A549 (cell line): ENCODE measurements around the gene PUS3. TPM values are rescaled to one million over a fixed set of nuclear protein-coding genes. Genes with fewer than 3 reads are reported as not detected.

Experiments used
- ATAC-seq, 2 experiments: fragments of 200-7000 bp in 1 of 2; fragments of >200 bp in 1 of 2; cut with Nextera tagmentation in 1 of 2; cut with Tn5 transposase in 1 of 2; 3 replicates each; pipeline versions ENCODE4 v1.8.0 to v1.9.1; 2018 to 2020; ENCODE audit warnings: mild to moderate bottlenecking in 1 of 2, moderate library complexity in 1 of 2
- CTCF ChIA-PET: fragments of 300-600 bp; sonication (Branson Sonifier 250); formaldehyde crosslinking; extraction: SDS; loops from one replicate; lab custom pipeline; 2021; ENCODE audit warnings: antibody characterized with exemption, inconsistent platforms; lab: Yijun Ruan, JAX
- POLR2A ChIA-PET: fragments of 350-600 bp; formaldehyde crosslinking; extraction: SDS; loops from one replicate; lab custom pipeline; 2021; ENCODE audit warnings: antibody characterized with exemption, inconsistent platforms; lab: Yijun Ruan, JAX
- DNase-seq, 2 experiments: peaks; one replicate each; pipeline versions ENCODE4 v3.0.0 to v3.0.0-alpha.2; 2011 to 2016; ENCODE audit warnings: low read depth in 1 of 2, low spot score in 1 of 2
- FAIRE-seq: peaks from 2 replicates; lab custom pipeline; 2011; peaks lifted over from hg19 to GRCh38; lab: Jason Lieb, UNC
- H3K27ac ChIP-seq, 2 experiments: fragments of >200 bp; sonication (Bioruptor Twin); formaldehyde crosslinking; 3 replicates each; pipeline ENCODE4 v1.5.1; 2016 to 2017
- H3K4me1 ChIP-seq: fragments of >200 bp; sonication (Bioruptor Twin); formaldehyde crosslinking; 3 replicates; pipeline ENCODE4 v1.6.1; 2016
- H3K4me2 ChIP-seq: fragments of >200 bp; sonication (Bioruptor Twin); formaldehyde crosslinking; 3 replicates; pipeline ENCODE4 v1.6.1; 2016
- H3K4me3 ChIP-seq: fragments of >200 bp; sonication (Bioruptor Twin); formaldehyde crosslinking; 3 replicates; pipeline ENCODE4 v1.5.1; 2016
- H3K9me3 ChIP-seq: fragments of >200 bp; sonication (Bioruptor Twin); formaldehyde crosslinking; 3 replicates; pipeline ENCODE4 v1.6.1; 2016
- ATOH8 ChIP-seq: fragments of 250-450 bp; sonication (Bioruptor Pico); IDR thresholded peaks from 2 replicates; pipeline ENCODE4 v1.5.0; 2020; ENCODE audit warnings: low read depth, mild to moderate bottlenecking, moderate library complexity
- CEBPB ChIP-seq, 2 experiments: fragments of >200 bp in 1 of 2; sonication (Bioruptor Twin) in 1 of 2; formaldehyde crosslinking in 1 of 2; IDR thresholded peaks; 2 replicates each; pipeline ENCODE4 v1.6.1; 2012 to 2016
- EHF ChIP-seq: fragments of 250-450 bp; sonication (Bioruptor Pico); IDR thresholded peaks from 2 replicates; pipeline ENCODE4 v1.5.0; 2020; ENCODE audit warnings: mild to moderate bottlenecking
- EHMT2 ChIP-seq: fragments of 200-600 bp; sonication (generic); IDR thresholded peaks from 2 replicates; pipeline ENCODE4 v1.6.1; 2016; ENCODE audit warnings: antibody characterized with exemption, low read depth, mild to moderate bottlenecking, moderate library complexity
- ELK1 ChIP-seq: fragments of 150-350 bp; IDR thresholded peaks from 2 replicates; pipeline ENCODE4 v1.6.1; 2014; ENCODE audit warnings: low read depth, mild to moderate bottlenecking, low read length
- ESRRA ChIP-seq: fragments of 150-350 bp; IDR thresholded peaks from 2 replicates; pipeline ENCODE4 v1.6.1; 2014; ENCODE audit warnings: mild to moderate bottlenecking, low read length, borderline replicate concordance
- GATA3 ChIP-seq: IDR thresholded peaks from 2 replicates; pipeline ENCODE4 v1.6.1; 2012; ENCODE audit warnings: borderline replicate concordance
- HDAC2 ChIP-seq: fragments of 200-600 bp; sonication (generic); IDR thresholded peaks from 2 replicates; pipeline ENCODE4 v1.6.1; 2016
- HMGXB4 ChIP-seq: fragments of 250-450 bp; sonication (Bioruptor Pico); IDR thresholded peaks from 2 replicates; pipeline ENCODE4 v1.5.0; 2021; ENCODE audit warnings: mild to moderate bottlenecking, moderate library complexity, borderline replicate concordance
- HOXB13 ChIP-seq: fragments of 250-450 bp; sonication (Bioruptor Pico); IDR thresholded peaks from 2 replicates; pipeline ENCODE4 v1.5.0; 2020; ENCODE audit warnings: low read depth, mild to moderate bottlenecking, moderate library complexity
- HOXB5 ChIP-seq: fragments of 250-450 bp; sonication (Bioruptor Pico); IDR thresholded peaks from 2 replicates; pipeline ENCODE4 v1.5.0; 2020; ENCODE audit warnings: mild to moderate bottlenecking, moderate library complexity
- JUN ChIP-seq, 2 experiments: fragments of >200 bp; sonication (Bioruptor Twin); formaldehyde crosslinking; IDR thresholded peaks; 2 replicates in 1 of 2; 3 replicates in 1 of 2; pipeline ENCODE4 v1.6.1; 2016 to 2017
- KDM1A ChIP-seq: fragments of 200-600 bp; sonication (generic); IDR thresholded peaks from 2 replicates; pipeline ENCODE4 v1.6.1; 2016; ENCODE audit warnings: low read depth, mild to moderate bottlenecking
- MAZ ChIP-seq: fragments of 150-350 bp; IDR thresholded peaks from 2 replicates; pipeline ENCODE4 v1.6.1; 2014; ENCODE audit warnings: antibody characterized with exemption, low read depth, low read length, borderline replicate concordance
- PBX3 ChIP-seq: IDR thresholded peaks from 2 replicates; pipeline ENCODE4 v1.6.1; 2012
- POLR2A ChIP-seq: IDR thresholded peaks from 2 replicates; pipeline ENCODE4 v1.6.1; 2012; ENCODE audit warnings: mild to moderate bottlenecking, low read length
- POLR2AphosphoS2 ChIP-seq: conservative IDR thresholded peaks from 2 replicates; pipeline ENCODE4 v1.6.1; 2012; ENCODE audit warnings: low read length, improper control_type of control experiment, inconsistent platforms
- RARB ChIP-seq: fragments of 250-450 bp; sonication (Bioruptor Pico); IDR thresholded peaks from 2 replicates; pipeline ENCODE4 v1.8.0; 2021; ENCODE audit warnings: mild to moderate bottlenecking, moderate library complexity
- RCOR1 ChIP-seq: fragments of 150-350 bp; IDR thresholded peaks from 2 replicates; pipeline ENCODE4 v1.6.1; 2014; ENCODE audit warnings: antibody characterized with exemption, low read length, low read depth
- REST ChIP-seq: fragments of 200-600 bp; sonication (generic); IDR thresholded peaks from 2 replicates; pipeline ENCODE4 v1.6.1; 2016; ENCODE audit warnings: antibody characterized with exemption, mild to moderate bottlenecking, moderate library complexity
- SREBF2 ChIP-seq: fragments of 450-650 bp; IDR thresholded peaks from 2 replicates; pipeline ENCODE4 v1.6.1; 2014; ENCODE audit warnings: mild to moderate bottlenecking, moderate library complexity
- TFCP2L1 ChIP-seq: fragments of 250-450 bp; sonication (Bioruptor Pico); IDR thresholded peaks from 2 replicates; pipeline ENCODE4 v1.5.0; 2021; ENCODE audit warnings: mild to moderate bottlenecking
- ZNF302 ChIP-seq: fragments of 250-450 bp; sonication (Bioruptor Pico); IDR thresholded peaks from 2 replicates; pipeline ENCODE4 v1.9.0; 2021; ENCODE audit warnings: inconsistent platforms, mild to moderate bottlenecking, moderate library complexity
- WGBS: methylation state at CpG from one replicate; pipeline ENCODE4 v1.1.6; 2017; ENCODE audit errors: missing lambda C conversion rate; 5-methylcytosine and 5-hydroxymethylcytosine counted together
- polyA plus RNA-seq, 4 experiments: library from polyadenylated mRNA; depleted of rRNA in 3 of 4; stranded (reverse); fragments of >200 nt; fragmentation: RNase III in 1 of 4; extraction: RNeasy Plus Mini Kit Qiagen cat#74134 plus additional on column Dnase treatment in 1 of 4; gene quantifications; 2 replicates in 3 of 4; 3 replicates in 1 of 4; pipeline ENCODE4 v1.2.3, GENCODE V29; 2011 to 2017

PUS3 gene
- polyA plus RNA-seq, 2 of the 4 experiments (the other 2 are of a cell fraction) = 5.0 to 8.0 TPM

- TF ChIP-seq RARB (CRISPR knock-in tag) = no peak
- no peak for TF ChIP-seq HOXB13 (CRISPR knock-in tag)
- TF ChIP-seq KDM1A = no peak
- no peak for TF ChIP-seq MAZ
- TF ChIP-seq JUN (IDR thresholded peaks at IDR 0.05) = no peak
- TF ChIP-seq PBX3 = no peak
- no peak for TF ChIP-seq HDAC2
- TF ChIP-seq EHF = no peak
- Histone ChIP-seq H3K27ac (no peak overlapping the region), H3K4me1 (no peaks in the 10 kb centered on the region), H3K4me2 (no peak overlapping the region), H3K4me3 (no peak overlapping the region), H3K9me3 (no peaks in the 10 kb centered on the region)
- ChIA-PET POLR2A (no interaction called here), CTCF (interaction anchor here (0.9 to 3.7 kb wide), 2 partner anchors 11 to 260 kb away, joined by 3 to 15 read pairs; no protein-coding TSS in a partner anchor)
- no peak for DNase-seq
- FAIRE-seq = no peak
- 31% methylated on average over 3 of the region's 3 CpGs for WGBS
- no peak for ATAC-seq
These were observed 28.1 kb upstream of the PUS3 start for GRCh38 chr11:125931116-125931515.

- WGBS = 86% methylated on average over 11 of the region's 11 CpGs
- ATAC-seq (no peak), DNase-seq (no peak), FAIRE-seq (no peak)
- no peaks in the 10 kb centered on the region for H3K9me3 ChIP-seq
- ChIA-PET POLR2A (no interaction called here), CTCF (interaction anchor here (3.7 kb wide), 1 partner anchor 12 kb away, joined by 15 read pairs; no protein-coding TSS in a partner anchor)
- no peak overlapping the region for H3K4me3 ChIP-seq
- no peak overlapping the region for H3K4me2 ChIP-seq
- TF ChIP-seq MAZ = no peak
- TF ChIP-seq POLR2AphosphoS2 = no peak
- no peak for TF ChIP-seq HMGXB4 (CRISPR knock-in tag)
- TF ChIP-seq EHF = no peak
- no peak for TF ChIP-seq ATOH8
- H3K27ac ChIP-seq = no peak overlapping the region
- no peaks in the 10 kb centered on the region for H3K4me1 ChIP-seq
These were observed 27.1 kb upstream of the PUS3 start for GRCh38 chr11:125930076-125930450.

GRCh38 chr11:125929445-125930075 is 26.6 kb upstream of the PUS3 start:
- Histone ChIP-seq H3K4me3 (no peak overlapping the region), H3K27ac (no peak overlapping the region), H3K4me2 (no peak overlapping the region), H3K9me3 (no peaks in the 10 kb centered on the region), H3K4me1 (no peaks in the 10 kb centered on the region)
- CTCF ChIA-PET = interaction anchor here (3.7 kb wide), 1 partner anchor 13 kb away, joined by 15 read pairs; no protein-coding TSS in a partner anchor
- POLR2A ChIA-PET = no interaction called here
- DNase-seq (no peak), ATAC-seq (no peak), FAIRE-seq (no peak)
- 60% methylated on average over 6 of the region's 9 CpGs for WGBS
- TF ChIP-seq HOXB5 (CRISPR knock-in tag) (no peak), RCOR1 (no peak), ZNF302 (CRISPR knock-in tag) (no peak), POLR2AphosphoS2 (no peak), GATA3 (no peak), TFCP2L1 (no peak), MAZ (no peak), SREBF2 (no peak), ESRRA (no peak), EHMT2 (no peak), CEBPB (IDR thresholded peaks at IDR 0.05) (no peak), KDM1A (no peak), REST (no peak), PBX3 (no peak), HDAC2 (no peak), POLR2A (no peak), ELK1 (no peak), EHF (no peak)
